Measurements from ENCODE around the gene ENPP6.
"Not testable (repeated sequence)": the region's sequence is repeated elsewhere in the genome, so short reads cannot be mapped to it uniquely, and the experiment has no call there.

ENPP6 gene

DNA sequence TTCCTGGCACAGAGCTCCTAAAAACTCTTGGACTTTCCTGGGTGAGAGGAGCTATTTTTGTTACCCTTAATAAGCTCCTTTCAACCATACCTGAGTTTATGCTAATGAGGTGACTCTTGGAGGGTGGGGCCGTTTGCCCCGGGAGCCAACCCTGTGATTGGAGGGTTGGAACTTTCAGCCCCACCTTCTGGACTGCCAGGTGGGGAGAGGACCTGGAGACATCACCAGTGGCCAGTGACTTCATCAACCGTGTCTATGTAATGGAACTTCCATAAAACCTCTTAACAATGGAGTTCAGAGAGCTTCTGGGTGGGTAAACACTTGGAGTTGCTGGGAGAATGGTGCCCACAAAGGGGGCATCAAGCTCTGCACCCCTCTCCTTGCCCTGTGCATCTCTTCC is 17.9 kb upstream of the ENPP6 start:
- DNase-seq (ENCODE audit: low spot score), result no peak

DNA sequence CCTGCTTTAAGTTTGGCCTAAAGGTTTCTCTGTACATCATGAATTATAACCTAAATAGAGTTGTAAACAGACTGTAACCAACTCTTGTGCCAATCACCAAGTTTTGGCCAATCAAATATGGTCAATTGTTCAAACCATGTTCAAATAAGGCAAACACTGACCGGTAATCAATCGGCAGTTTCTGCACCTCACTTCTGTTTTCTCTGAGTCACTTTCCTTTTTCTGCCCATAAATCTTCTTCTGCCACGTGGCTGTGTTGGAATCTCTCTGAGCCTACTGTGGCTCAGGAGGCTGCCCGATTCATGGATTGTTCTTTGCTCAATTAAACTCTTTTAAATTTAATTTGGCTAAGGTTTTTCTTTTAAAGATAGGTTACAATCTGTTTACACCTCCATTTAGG is 16.5 kb upstream of the ENPP6 start:
- no peak for DNase-seq (ENCODE audit: low spot score)

DNA sequence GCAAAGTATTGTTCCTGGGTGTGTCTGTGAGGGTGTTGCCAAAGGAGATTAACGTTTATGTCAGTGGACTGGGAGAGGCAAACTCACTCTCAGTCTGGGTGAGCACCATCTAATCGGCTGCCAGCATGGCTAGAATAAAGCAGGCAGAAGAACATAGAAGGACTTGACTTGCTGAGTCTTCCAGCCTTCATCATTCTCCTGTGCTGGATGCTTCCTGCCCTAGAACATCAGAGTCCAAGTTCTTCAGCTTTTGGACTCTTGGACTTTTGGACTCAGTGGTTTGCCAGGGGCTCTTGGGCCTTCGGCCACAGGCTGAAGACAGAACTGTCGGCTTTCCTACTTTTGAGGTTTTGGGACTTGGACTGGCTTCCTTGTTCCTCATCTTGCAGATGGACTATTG is 15.3 kb upstream of the ENPP6 start:
- no peak for DNase-seq (ENCODE audit: low spot score)

DNA sequence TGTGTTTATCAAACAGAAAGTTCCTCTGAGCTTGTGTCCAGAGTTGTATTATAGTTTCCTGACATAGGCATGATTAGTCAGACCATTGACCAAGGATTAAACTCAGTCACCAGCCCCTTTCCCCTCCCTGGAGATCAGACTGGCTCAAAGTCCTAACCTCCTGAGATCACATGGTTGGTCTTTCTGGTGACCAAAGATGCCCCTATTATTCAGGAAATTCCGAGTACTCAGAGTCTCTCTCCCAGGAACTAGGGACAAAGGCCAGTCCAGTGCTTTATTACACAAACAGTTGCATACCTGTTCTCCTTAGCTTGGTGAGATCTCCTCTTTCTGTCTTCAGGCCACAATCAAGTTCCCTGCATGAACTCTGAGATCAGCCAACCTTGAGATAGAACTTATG is 14.5 kb upstream of the ENPP6 start:
- DNase-seq (ENCODE audit: low spot score), result peak; percentile 6

DNA sequence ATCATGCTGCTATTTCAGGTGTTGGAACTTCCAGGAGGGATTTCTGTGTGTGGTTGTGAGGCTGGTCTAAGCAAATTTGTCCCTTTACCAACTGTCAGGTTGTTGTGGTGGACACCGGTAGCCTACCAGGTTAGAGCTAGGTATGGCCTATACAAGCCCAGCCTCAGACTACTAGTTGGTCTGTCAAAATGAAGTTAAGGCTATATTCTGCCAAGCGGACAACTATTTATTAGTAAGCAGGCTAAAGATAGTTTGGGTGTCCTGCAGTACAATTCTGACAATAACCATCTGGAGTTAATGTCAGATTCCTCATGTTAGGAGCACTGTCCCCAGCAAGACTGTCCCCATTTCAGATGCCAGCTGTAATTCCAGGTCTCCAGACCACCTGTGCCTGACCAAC is 13.9 kb upstream of the ENPP6 start:
- no peak for DNase-seq (ENCODE audit: low spot score)

DNA sequence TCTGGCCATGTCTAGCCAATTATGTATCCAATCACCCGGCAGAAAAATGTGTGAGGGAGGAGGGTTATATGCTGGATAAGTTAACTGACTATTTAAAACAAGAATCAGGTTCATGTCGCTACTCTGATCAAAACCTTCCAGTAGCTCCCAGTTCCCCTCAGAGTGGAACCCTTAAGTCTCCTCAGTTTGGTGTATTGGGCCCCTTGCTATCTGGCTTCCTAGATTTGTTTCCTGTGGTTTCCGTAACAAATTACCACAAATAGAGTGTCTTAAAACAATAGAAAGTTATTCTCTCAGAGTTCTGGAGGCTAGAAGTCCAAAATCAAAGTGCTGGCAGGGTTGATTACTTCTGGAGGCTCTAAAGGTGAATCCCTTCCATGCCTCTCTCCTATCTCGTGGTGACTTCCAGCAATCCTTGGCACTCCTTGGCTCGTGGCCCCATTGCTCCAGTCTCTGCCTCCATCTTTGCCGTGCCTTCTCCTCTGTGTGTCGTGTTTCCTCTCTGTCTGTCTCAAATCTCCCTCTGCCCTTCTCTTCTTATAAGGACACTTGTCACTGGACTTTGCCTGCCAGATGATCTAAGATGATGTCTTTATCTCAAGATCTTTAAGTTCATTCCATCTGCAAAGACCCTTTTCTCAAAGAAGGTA is 10.5 kb upstream of the ENPP6 start:
- DNase-seq (ENCODE audit: low spot score), result no peak

DNA sequence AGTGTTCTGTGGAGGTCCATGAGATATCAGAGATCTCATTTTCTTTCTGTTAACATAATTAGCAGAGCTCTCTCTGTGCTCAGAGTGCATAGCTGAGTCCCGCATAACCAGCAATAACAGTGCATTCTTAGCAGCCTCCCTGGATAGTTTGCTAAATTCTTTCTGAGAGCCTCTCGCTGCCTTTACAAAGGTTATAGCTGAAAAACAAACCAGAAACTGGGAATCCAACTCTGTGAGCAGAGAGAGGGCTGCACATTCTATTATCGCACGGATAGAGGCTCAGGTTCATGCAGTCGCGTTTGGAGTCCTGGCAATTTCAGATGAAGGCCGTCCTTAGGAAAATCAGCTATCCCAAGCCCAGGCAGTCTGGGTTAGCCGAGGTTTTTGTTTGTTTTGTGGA is 1.2 kb downstream of the ENPP6 start:
- no peak for DNase-seq (ENCODE audit: low spot score)

DNA sequence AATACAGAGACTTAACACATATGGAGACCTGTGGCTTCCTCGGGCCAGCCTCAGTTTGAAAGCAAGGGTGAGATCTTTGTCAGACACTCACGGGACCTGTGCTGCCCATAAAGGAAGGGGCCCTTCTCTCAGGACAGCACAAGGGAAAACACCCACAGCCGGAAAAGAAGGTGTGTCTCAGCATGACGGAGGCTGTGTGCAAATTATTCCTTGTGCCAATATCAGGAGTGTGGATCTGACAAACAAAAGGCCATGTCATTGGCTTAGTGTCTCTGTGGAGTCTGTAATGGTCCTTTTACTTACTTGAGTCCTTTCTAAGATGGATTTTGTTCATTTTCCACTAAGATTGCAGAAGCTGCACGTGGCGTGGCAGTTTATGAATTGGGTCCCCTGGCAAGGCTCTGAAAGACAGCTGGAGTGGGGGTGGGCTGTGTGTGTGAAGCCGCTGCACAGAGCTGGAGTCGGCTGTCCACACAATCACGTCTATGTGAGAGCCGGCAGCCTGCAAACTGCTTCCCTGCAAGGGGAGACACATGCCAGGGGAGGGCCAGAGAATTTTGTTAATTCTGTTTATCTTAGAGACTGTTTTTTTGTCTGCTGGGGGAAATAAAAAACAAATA is 1.9 kb downstream of the ENPP6 start:
- no peak for DNase-seq (ENCODE audit: low spot score)

DNA sequence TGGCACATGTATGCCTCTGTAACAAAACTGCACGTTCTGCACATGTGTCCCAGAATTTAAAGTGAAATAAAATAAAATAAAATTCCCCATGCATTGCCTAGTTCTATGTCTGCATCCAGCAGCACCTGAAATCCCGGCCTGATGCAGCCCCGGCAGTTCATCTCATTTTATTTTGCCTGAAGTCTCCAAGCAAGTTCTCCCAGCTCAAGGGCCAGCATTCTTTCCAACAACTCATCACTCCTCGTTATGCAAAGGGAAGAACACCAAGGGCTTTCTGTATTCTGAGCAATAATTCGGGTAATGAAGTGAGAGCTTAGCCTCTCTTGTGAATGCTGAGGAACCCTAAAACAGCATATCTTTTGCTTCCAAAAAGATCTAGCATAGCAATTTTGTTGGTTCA is 2.7 kb downstream of the ENPP6 start:
- DNase-seq (ENCODE audit: low spot score), result no peak

DNA sequence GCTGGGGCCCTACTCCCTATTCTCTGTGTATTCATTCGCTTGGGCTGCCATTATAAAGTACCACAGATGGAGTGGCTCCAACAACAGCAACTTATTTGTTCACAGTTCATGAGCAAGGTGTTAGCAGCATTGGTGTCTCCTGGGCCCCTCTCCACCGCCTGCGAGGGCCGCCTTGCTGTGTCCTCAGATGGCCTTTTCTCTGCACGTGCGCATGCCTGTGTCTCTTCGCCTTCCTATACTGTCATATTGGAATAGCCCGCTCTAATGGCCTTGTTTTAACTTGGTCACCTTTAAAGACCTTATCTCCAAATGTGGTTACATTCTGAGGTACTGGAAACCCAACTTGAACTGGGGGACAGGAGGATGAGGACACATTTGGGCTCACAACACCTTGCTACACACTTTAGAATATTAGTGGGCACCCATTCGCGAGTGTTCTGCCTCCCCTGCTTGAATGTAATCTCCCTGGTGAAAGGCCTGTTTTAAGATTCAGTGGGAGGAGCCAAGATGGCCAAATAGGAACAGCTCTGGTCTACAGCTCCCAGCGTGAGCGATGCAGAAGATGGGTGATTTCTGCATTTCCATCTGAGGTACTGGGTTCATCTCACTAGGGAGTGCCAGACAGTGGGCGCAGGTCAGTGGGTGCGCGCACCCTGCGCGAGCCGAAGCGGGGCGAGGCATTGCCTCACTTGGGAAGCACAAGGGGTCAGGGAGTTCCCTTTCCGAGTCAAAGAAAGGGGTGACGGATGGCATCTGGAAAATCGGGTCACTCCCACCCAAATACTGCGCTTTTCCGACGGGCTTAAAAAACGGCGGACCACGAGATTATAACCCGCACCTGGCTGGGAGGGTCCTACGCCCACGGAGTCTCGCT is 9.7 kb downstream of the ENPP6 start:
- not testable (repeated sequence) for DNase-seq (ENCODE audit: low spot score)

DNA sequence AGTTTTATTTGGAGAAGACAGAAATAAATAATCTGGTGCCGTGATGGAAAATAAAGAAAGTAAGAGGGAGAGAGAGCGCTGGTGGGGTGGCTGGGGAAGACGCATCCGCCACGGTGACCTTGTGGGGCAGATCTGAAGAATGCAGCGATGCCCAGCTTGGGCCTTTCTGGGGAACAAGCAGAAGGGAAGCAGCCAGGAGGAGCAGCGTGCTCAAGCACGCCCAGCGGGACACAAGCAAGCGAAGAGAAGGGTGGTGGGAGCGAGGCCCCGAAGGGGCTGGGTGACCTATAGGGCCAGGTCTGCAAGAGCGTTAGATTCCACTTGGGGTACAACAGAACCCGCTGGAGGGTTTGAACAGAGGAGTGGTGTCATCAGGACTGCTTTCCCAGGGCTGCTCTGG is 12.4 kb downstream of the ENPP6 start:
- no peak for DNase-seq (ENCODE audit: low spot score)

DNA sequence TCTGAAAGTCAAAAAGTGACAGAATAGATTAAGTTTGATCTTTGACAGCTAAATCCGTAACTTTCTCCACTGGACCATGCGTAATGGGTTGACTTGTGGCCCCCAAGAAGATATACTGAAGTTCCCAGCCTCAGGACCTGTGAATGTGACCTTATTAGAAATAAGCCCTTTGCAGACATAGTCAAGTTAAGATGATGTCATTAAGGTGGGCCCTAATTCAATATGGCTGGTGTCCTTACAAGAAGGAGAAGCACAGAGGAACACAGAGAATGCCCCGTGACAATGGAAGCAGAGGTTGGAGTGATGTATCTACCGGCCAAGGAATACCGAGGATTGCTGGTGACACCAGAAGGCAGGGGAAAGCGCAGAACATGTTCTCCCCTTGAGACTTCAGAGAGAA is 14.4 kb downstream of the ENPP6 start:
- no peak for DNase-seq (ENCODE audit: low spot score)

DNA sequence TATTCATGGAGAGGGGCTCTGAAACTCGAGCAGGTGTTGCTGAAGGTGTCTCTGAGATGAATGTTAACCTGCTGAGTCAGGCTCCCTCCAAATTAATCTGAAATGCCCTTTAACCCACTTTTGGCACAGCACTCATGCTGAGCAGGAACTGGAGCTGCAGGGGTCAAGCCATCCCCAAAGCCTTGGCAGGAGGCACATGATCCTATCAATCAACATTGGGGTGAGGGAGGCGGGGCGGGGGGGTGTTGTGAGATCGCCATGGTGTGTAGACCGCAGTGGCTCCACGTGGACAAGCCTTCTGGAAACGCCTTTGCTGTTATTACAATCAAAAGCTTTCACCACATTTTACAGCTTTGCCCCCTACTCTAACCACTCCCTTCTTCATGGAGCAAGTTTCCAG is 16.5 kb downstream of the ENPP6 start:
- no peak for DNase-seq (ENCODE audit: low spot score)

DNA sequence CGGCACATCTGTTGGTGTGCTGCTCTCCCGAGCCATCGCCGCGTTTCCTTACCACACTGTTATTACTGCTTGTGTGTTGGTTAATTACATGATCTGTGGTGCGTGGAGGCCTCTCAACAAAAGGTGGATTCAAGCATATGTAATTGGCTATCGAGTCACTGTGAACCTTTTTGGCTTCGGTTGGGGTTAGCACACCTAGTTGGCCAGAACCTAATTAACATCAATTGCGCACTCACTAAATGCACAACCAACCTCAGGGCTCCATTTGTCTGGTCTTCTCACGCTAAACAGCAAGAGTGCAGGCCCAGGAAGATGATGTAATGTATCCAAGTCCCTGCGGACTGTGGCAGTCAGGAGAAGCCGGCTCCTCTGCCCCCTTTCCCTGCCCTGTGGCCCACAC is 17.4 kb downstream of the ENPP6 start:
- DNase-seq (ENCODE audit: low spot score), result no peak

DNA sequence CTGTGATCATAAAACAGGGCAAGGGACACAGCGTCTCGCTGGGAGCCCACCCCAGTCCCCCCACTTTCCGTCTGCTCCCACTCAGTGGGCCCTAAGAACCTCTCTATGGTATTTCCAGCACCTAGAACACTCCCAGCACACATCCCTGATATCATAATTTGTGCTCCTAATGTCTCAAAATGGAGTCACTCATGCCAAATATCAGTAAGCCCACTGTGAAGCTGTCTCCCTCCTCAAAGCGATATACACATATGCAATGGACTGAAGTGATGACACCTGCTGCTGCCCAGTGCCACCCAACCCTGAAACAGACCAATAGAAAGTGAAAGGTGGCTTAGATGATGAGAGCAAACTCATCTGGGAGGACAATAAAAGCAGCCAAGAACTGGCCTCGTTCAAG is 17.9 kb downstream of the ENPP6 start:
- DNase-seq (ENCODE audit: low spot score), result no peak

DNA sequence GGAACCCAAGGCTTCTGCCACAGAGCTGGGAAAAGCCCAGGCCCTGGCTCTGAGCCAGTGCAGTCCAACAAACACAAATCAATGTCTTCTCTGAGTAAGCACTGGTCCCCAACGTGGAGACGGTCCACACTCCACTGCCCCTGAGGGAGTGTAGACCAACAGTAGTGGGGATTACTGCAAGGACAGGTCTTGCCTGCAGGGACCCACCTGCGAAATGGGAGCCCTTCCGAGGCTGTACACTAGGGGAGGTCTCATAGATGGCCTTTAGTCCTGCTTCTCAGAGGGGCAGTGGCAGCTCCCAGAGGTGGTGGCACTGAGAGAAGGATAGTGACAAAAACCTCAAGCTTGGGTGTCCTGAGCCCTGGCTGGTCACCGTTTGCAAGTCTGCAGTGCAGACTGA is 19.5 kb downstream of the ENPP6 start:
- no peak for DNase-seq (ENCODE audit: low spot score)

DNA sequence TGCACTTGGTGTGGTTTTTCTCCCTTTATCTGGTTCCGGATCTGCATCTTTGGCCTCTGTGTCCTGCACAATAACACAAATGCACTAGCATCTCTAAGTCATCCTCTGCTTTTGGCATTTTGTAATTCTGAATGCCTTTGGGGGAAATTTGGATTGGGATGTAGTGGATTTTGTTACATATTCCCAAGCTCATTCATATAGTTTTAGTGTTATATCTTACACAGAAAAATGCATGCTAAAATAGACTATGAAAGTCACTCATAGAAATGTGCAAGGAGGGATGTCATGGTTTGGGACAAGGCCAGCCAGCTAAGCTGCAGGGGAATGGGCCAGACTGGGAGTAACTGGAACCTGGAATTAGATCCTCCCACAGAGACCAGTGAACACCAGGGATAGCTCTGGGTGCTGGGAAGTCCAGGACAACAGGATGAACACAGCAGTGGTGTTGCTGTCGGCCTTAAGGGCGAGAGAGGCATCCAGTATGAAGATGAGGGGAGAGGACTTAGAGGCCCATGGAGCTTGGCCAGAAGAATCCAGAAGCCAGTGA is 20.1 kb downstream of the ENPP6 start:
- DNase-seq (ENCODE audit: low spot score), result no peak

DNA sequence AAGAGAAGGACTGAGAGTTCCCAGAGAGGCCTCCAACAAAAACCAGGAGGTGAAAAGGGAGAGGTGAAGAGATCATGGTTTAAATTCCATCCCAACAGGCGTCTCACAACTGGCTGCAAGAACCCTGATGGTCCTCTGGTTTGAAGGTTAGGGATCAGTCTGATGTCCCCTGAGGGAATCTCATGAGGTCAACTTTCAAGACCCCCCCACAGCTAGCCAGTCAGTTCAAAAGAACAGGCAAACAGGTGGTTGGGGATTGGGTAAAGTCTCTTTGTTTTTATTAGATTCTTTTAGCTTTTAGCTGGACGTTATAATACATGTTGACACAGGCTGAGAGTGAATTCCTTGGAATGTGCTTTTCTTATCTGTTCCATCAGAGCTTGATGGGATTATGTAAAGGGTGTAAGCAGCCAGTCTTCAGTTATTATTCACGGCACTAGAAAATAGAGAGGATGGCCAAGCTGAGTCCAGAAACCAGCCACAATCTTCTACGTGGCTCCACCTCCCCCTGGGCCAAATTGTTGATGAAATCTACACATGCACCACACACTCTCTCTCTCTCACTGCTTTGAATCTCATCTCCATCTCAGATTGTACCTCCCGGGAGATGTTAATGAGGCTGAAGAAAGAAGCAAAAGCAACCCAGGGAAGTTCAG is 20.8 kb downstream of the ENPP6 start:
- DNase-seq (ENCODE audit: low spot score), result no peak

DNA sequence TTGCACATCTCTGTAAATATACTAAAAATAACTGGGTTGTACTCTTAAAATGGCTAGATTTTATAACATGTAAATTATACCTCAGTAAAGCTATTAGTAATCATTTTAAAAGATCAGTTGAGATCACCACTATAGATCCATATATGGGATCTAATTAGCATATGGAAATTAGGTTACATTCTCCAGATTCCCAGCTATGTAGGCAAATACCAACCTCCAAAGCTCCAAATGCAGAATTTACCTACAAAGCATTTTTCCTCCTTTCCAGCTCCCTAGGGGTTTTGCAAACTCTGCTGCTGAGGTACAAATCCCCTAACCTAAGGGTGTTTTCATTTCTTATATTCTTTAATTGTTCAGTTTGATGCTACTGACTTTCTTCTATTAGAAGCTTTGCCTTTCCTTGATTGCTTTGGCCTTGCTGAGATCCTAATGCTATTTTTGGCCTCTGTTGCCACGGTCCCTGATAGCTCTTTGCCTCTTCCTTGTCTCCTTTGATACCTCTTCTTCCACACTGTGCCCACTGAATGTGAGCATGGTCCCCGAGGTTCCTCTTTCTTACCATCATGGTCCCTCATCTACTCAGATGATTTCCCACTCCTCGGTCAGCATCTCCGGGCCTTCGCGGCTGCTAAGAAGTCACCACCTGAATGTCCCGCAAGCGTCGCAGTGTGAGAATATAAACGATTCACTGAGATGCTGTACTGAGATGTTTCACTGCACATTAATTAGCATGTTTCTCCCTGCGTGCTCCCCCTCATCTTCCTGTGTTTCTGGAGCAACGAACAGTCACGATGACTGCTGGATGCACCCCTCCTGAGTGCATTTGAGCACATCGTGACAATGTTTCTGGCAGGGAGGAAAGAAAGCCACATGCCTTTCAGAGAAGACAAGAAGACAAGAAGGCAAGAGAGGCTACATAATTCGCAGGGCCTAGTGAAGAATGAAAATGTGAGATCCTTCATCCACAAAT is 23.8 kb downstream of the ENPP6 start:
- no peak for DNase-seq (ENCODE audit: low spot score)

DNA sequence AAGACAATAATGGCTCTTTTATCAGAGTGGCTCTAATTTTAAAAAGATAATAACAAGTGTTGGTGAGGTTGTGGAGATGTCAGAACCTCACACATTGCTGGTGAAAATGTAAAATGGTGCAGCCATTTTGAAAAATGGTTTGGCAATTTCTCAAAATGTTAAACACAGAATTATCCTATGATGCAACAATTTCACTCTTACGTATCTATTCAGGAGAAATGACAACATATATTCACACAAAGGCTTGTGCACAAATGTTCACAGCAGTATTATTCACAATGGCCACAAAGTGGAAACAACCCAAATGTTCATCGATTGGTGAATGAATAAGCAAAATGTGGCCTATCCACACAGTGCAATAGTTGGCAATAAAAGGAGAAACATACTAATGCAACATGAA is 24.7 kb downstream of the ENPP6 start:
- DNase-seq (ENCODE audit: low spot score), result no peak

DNA sequence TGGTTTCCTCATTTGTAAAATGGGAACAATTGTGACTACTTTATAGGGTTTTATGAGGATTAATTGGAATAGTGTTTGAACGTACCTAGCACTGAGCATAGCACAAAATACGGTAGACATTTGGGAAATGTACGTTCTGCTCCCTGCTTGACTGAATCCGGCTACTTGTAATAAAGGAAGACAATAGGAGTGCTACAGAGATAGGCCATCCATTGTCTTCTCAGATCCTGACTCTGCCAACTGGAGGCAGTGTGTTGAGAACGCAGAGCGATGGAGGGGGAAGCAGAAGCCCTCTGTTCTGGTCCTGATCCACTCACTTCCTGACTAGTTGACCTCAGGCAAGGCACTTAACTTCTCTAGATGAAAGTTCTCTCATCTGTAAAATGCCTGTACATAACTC is 26.4 kb downstream of the ENPP6 start:
- DNase-seq (ENCODE audit: low spot score), result no peak

Data from kidney capillary endothelial cell (primary cell).